Urinary bladder (tissue), 4 donors: ENCODE data around the gene PCDHGA12. TPM values are rescaled to one million over a fixed set of nuclear protein-coding genes. Genes with fewer than 3 reads are reported as not detected.
A peak's percentile ranks its signal among the peaks of the same experiment; 100 is the strongest.
"Not testable (repeated sequence)": the region's sequence is repeated elsewhere in the genome, so short reads cannot be mapped to it uniquely, and the experiment has no call there.

Experiments
- DNase-seq: peaks from one replicate; pipeline ENCODE4 v3.0.0-alpha.2; 2015; ENCODE audit errors: extremely low spot score
- H3K27ac ChIP-seq: one replicate; pipeline ENCODE4 v1.5.1; 2013; ENCODE audit warnings: low read depth, mild to moderate bottlenecking, moderate library complexity
- H3K36me3 ChIP-seq: one replicate; pipeline ENCODE4 v1.6.1; 2013; ENCODE audit warnings: mild to moderate bottlenecking, moderate library complexity; ENCODE audit not compliant: insufficient read depth
- H3K4me1 ChIP-seq: one replicate; pipeline ENCODE4 v1.6.1; 2013; ENCODE audit warnings: mild to moderate bottlenecking, moderate library complexity; ENCODE audit not compliant: insufficient read depth
- H3K4me3 ChIP-seq: one replicate; pipeline ENCODE4 v1.5.1; 2013; ENCODE audit warnings: low read depth, low read length
- WGBS: extraction: QIAGEN DNeasy Blood & Tissue Kit; methylation state at CpG from one replicate; pipeline ENCODE4 v1.1.7; 2013; 5-methylcytosine and 5-hydroxymethylcytosine counted together
- polyA plus RNA-seq: library from polyadenylated mRNA; stranded (reverse); fragments of 200-250 nt; gene quantifications from one replicate; pipeline ENCODE4 v1.2.3, GENCODE V29; 2013
- total RNA-seq: library from RNA; depleted of rRNA; stranded (reverse); fragments of >200 nt; gene quantifications from one replicate; pipeline ENCODE4 v1.2.3, GENCODE V29; 2014
- donor health status: healthy with polysubstance abuse.
- donor health status: healthy.

Gene PCDHGA12
- total and polyA plus RNA-seq, 2 donors = 2.9 to 7.8 TPM

DNA sequence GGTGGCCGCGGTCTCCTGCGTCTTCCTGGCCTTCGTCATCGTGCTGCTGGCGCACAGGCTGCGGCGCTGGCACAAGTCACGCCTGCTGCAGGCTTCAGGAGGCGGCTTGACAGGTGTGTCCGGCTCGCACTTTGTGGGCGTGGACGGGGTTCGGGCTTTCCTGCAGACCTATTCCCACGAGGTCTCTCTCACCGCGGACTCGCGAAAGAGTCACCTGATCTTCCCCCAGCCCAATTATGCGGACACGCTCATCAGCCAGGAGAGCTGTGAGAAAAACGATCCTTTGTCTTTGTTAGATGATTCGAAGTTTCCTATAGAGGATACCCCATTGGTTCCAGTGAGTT, 15.1 kb upstream of the PCDHGA12 start:
- not testable (repeated sequence) for H3K36me3 ChIP-seq, H3K4me1 ChIP-seq, H3K27ac ChIP-seq, DNase-seq, H3K4me3 ChIP-seq
- 26% methylated on average over 24 of the region's 24 CpGs for WGBS

DNA sequence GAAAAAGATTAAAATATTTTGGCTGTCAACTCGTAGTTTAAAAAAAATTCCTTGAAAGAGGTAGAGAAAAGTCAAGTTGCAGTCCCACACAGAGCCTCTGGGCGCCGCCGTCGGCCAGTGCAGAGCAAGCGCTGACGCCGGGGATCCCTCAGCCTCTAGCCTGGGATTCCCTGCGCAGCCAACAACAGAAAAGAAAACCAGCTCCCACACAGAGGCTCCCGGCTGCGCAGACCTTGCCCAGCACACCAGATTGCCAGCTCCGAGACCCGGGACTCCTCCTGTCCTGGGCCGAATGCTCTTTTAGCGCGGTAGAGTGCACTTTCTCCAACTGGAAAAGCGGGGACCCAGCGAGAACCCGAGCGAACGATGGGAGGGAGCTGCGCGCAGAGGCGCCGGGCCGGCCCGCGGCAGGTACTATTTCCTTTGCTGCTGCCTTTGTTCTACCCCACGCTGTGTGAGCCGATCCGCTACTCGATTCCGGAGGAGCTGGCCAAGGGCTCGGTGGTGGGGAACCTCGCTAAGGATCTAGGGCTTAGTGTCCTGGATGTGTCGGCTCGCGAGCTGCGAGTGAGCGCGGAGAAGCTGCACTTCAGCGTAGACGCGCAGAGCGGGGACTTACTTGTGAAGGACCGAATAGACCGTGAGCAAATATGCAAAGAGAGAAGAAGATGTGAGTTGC, 12.7 kb upstream of the PCDHGA12 start, which contains the start of gene PCDHGB7:
Gene PCDHGB7 (plus strand): TSS at position 184 of the 679 bp plus-strand sequence. CDS start 183 bp downstream, at position 367.
- 7% methylated on average over 44 of the region's 47 CpGs for WGBS
- H3K36me3 ChIP-seq, H3K27ac ChIP-seq, H3K4me1 ChIP-seq: not testable (repeated sequence)
- peak within 1 kb of the TSS; percentile 14 for H3K4me3 ChIP-seq
- DNase-seq = peak; percentile 11

DNA sequence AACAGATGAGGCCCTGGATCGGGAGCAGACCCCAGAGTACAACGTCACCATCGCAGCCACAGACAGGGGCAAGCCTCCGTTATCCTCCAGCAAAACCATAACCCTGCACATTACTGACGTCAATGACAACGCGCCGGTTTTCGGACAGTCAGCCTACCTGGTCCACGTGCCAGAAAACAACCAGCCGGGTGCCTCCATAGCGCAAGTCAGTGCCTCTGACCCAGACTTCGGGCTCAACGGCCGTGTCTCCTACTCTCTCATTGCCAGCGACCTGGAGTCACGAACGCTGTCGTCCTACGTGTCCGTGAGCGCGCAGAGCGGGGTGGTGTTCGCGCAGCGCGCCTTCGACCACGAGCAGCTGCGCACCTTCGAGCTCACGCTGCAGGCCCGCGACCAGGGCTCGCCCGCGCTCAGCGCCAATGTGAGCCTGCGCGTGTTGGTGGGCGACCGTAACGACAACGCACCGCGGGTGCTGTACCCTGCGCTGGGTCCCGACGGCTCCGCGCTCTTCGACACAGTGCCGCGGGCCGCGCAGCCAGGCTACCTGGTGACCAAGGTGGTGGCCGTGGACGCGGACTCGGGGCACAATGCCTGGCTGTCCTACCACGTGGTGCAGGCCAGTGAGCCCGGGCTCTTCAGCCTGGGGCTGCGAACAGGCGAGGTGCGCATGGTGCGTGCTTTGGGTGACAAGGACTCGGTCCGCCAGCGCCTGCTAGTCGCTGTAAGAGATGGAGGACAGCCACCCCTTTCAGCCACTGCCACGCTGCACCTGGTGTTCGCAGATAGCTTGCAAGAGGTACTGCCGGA, 11.0 kb upstream of the PCDHGA12 start:
- Histone ChIP-seq H3K4me1 (no peaks in the 10 kb centered on the region), H3K36me3 (no peaks in the 10 kb centered on the region), H3K27ac (no peak overlapping the region), H3K4me3 (no peak overlapping the region)
- WGBS = 27% methylated on average over 74 of the region's 74 CpGs
- no peak for DNase-seq

DNA sequence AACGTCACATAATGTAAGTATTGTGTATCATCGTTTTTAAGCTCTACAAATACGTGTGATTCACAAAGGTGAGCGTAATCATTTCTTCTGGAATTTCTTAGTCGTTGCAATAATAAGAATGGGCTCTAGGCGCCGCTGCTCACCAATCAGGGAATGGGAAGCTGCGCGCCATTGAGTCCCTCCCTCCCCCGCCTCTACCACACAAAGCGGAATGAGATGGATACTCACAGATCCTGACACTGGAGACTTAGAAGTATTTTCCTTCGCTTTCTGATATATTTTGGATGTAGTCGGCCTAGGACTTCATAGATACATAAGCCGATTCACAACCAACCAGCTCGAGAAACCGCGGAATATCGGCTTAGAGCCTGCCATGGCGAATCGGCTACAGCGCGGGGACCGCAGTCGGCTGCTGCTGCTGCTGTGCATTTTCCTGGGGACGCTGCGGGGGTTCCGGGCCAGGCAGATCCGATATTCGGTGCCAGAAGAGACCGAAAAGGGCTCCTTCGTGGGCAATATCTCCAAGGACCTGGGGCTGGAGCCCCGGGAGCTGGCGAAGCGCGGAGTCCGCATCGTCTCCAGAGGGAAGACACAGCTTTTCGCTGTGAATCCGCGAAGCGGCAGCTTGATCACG, 9.3 kb upstream of the PCDHGA12 start, which contains the start of gene PCDHGA11:
Gene PCDHGA11 (plus strand): TSS at position 197 of the 634 bp plus-strand sequence. CDS start 177 bp downstream, at position 374.
- Histone ChIP-seq H3K4me1 (no peaks in the 10 kb centered on the region), H3K4me3 (no peak within 1 kb of the TSS), H3K36me3 (no peaks in the 10 kb centered on the region), H3K27ac (no peak within 1 kb of the TSS)
- WGBS = 11% methylated on average over 42 of the region's 42 CpGs
- no peak for DNase-seq

DNA sequence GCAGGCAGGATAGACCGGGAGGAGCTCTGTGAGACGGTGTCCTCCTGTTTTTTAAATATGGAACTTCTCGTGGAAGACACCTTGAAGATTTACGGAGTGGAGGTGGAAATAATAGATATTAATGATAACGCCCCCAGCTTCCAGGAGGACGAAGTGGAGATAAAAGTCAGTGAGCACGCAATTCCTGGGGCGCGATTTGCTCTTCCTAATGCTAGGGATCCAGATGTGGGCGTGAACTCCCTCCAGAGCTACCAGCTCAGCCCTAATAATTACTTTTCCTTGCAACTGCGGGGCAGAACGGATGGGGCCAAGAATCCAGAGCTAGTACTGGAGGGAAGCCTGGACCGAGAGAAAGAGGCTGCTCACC, 8.8 kb upstream of the PCDHGA12 start:
- no peak for DNase-seq
- no peaks in the 10 kb centered on the region for H3K36me3 ChIP-seq
- WGBS = 12% methylated on average over 13 of the region's 13 CpGs
- H3K4me3 ChIP-seq = no peak overlapping the region
- no peak overlapping the region for H3K27ac ChIP-seq
- no peaks in the 10 kb centered on the region for H3K4me1 ChIP-seq

DNA sequence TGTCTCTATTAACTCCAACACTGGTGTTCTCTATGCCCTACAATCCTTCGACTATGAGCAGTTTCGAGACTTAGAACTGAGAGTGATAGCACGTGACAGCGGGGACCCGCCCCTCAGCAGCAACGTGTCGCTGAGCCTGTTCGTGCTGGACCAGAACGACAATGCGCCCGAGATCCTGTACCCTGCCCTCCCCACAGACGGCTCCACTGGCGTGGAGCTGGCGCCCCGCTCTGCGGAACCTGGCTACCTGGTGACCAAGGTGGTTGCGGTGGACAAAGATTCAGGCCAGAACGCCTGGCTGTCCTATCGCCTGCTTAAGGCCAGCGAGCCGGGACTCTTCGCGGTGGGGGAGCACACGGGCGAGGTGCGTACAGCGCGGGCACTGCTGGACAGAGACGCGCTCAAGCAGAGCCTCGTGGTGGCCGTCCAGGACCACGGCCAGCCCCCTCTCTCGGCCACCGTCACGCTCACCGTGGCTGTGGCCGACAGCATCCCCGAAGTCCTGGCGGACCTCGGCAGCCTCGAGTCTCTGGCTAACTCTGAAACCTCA, 7.5 kb upstream of the PCDHGA12 start:
- H3K27ac ChIP-seq = no peak overlapping the region
- WGBS = 24% methylated on average over 42 of the region's 42 CpGs
- H3K36me3 ChIP-seq = no peaks in the 10 kb centered on the region
- H3K4me1 ChIP-seq = no peaks in the 10 kb centered on the region
- no peak for DNase-seq
- H3K4me3 ChIP-seq = no peak overlapping the region

DNA sequence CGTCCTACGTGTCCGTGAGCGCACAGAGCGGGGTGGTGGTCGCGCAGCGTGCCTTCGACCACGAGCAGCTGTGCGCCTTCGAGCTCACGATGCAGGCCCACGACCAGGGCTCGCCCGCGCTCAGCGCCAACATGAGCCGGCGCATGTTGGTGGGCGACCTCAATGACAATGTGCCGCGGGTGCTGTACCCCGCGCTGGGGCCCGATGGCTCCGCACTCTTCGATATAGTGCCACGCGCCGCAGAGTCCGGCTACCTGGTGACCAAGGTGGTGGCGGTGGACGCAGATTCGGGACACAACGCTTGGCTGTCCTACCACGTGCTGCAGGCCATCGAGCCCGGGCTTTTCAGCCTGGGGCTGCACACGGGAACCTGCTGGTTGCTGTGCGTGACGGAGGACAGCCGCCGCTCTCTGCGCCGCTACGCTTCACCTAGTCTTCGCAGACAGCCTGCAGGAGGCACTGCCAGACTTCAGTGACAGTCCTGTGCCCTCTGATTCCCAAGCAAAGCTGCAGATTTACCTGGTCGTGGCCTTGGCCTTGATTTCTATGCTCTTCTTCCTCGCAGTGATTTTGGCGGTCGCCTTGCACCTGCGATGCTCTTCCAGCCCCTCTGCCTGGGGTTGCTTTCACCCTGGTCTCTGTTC, 2.4 kb upstream of the PCDHGA12 start:
- no peaks in the 10 kb centered on the region for H3K4me1 ChIP-seq
- no peak for DNase-seq
- 40% methylated on average over 53 of the region's 53 CpGs for WGBS
- H3K4me3 ChIP-seq = no peak overlapping the region
- H3K36me3 ChIP-seq = no peaks in the 10 kb centered on the region
- no peak overlapping the region for H3K27ac ChIP-seq

DNA sequence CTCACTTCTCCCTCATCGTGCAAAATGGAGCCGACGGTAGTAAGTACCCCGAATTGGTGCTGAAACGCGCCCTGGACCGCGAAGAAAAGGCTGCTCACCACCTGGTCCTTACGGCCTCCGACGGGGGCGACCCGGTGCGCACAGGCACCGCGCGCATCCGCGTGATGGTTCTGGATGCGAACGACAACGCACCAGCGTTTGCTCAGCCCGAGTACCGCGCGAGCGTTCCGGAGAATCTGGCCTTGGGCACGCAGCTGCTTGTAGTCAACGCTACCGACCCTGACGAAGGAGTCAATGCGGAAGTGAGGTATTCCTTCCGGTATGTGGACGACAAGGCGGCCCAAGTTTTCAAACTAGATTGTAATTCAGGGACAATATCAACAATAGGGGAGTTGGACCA, 979 bp downstream of the PCDHGA12 start:
- Histone ChIP-seq H3K4me1 (no peaks in the 10 kb centered on the region), H3K4me3 (peak overlapping the region; percentile 0), H3K36me3 (no peaks in the 10 kb centered on the region), H3K27ac (no peak overlapping the region)
- DNase-seq = no peak
- 14% methylated on average over 37 of the region's 37 CpGs for WGBS

DNA sequence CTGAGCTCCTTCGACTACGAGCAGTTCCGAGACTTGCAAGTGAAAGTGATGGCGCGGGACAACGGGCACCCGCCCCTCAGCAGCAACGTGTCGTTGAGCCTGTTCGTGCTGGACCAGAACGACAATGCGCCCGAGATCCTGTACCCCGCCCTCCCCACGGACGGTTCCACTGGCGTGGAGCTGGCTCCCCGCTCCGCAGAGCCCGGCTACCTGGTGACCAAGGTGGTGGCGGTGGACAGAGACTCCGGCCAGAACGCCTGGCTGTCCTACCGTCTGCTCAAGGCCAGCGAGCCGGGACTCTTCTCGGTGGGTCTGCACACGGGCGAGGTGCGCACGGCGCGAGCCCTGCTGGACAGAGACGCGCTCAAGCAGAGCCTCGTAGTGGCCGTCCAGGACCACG, 2.0 kb downstream of the PCDHGA12 start:
- not testable (repeated sequence) for H3K4me1 ChIP-seq, H3K27ac ChIP-seq, H3K36me3 ChIP-seq, DNase-seq, H3K4me3 ChIP-seq
- 34% methylated on average over 37 of the region's 38 CpGs for WGBS

DNA sequence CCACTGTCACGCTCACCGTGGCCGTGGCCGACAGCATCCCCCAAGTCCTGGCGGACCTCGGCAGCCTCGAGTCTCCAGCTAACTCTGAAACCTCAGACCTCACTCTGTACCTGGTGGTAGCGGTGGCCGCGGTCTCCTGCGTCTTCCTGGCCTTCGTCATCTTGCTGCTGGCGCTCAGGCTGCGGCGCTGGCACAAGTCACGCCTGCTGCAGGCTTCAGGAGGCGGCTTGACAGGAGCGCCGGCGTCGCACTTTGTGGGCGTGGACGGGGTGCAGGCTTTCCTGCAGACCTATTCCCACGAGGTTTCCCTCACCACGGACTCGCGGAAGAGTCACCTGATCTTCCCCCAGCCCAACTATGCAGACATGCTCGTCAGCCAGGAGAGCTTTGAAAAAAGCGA, 2.4 kb downstream of the PCDHGA12 start:
- H3K4me1 ChIP-seq, H3K27ac ChIP-seq, H3K4me3 ChIP-seq, H3K36me3 ChIP-seq, DNase-seq: not testable (repeated sequence)
- 25% methylated on average over 29 of the region's 29 CpGs for WGBS

DNA sequence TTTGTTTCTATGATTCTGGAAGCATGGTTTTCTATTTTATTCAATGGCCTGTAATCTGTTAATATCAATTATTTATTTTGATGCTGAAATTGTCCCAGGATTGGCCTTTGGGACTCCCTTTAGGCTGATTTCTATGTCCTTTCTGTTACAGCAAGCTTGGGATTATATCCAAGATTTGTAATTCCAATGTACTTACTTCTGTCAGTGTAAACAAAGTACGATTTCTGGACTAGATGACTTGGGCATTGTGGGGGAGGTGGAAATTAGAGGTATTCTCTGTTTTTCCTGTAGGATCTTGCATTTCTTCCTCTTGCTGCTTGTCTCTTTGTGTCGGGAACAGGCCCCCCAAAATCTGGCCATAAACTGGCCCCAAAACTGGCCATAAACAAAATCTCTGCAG, 3.7 kb downstream of the PCDHGA12 start:
- H3K27ac ChIP-seq = no peak overlapping the region
- H3K4me1 ChIP-seq = no peaks in the 10 kb centered on the region
- DNase-seq = no peak
- H3K4me3 ChIP-seq = no peak overlapping the region
- WGBS = 76% methylated on average over 2 of the region's 2 CpGs
- no peaks in the 10 kb centered on the region for H3K36me3 ChIP-seq

DNA sequence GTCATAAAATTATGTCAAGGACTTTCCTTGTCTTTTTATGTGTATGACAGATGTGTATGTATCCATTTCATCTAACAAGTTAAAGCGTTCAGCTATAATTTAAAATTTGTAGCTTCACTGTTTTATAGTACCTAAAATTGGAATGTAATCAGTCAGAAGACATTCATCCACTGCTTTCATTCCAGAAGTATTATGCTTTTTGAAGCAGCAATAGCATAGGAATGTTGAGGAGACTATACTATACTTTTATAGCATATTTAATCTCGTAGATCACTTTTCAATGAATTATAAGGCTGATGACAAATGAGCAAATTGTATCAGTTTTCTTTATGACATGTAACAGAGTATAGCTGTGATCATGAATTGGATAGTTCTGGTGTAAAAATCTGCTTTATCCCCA, 6.9 kb downstream of the PCDHGA12 start:
- H3K4me3 ChIP-seq = no peak overlapping the region
- DNase-seq = no peak
- H3K27ac ChIP-seq = no peak overlapping the region
- no peaks in the 10 kb centered on the region for H3K4me1 ChIP-seq
- WGBS = 92% methylated on average over 2 of the region's 2 CpGs
- no peaks in the 10 kb centered on the region for H3K36me3 ChIP-seq

DNA sequence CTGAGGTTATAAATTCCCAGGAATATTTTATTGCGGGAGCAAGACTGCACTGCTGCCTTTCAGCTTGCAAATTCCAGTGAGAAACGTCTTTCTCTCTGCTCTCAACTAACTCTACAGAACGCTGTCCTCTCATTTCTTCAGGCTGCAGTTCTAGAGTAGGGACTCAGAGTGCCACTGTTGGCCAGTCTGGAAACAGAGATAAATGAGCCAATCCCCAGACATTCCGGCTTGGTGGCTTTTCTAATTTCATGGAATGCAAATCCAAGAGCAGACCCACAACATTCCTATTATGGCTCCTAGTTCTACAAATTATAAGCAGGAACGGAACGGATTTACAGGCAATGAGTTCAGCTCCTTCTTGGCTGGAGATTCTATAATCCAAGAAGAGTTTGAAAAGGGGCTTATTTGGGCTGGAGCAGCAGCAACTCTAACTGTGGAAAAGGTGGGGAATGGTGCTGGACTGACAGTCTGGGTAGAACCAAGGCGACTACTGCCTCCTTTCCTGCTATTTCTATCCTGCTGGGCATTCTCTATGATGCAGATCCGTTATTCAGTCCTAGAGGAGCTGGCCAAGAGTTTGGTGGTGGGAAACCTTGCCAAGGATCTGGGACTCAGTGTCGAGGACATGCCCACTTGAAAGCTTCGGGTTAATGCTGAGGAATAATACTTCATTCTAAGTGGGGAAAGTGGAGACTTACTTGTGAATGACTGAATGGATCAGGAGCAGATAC, 9.3 kb downstream of the PCDHGA12 start:
- no peaks in the 10 kb centered on the region for H3K36me3 ChIP-seq
- WGBS = 62% methylated on average over 10 of the region's 10 CpGs
- DNase-seq = no peak
- no peak overlapping the region for H3K27ac ChIP-seq
- H3K4me1 ChIP-seq = no peaks in the 10 kb centered on the region
- no peak overlapping the region for H3K4me3 ChIP-seq
